PC-9 (cell line): ENCODE data around the gene PSMD4. TPM values are rescaled to one million over a fixed set of nuclear protein-coding genes. Genes with fewer than 3 reads are reported as not detected.

Source experiments
- BruUV-seq: library from RNA; stranded (reverse); fragments of 400-500 nt; replicated peaks from 2 replicates; lab custom pipeline; 2021; lab: Mats Ljungman, UMichigan
- CTCF ChIA-PET: fragments of 300-600 bp; sonication (Branson Sonifier 250); formaldehyde crosslinking; loops from one replicate; lab custom pipeline; 2022; ENCODE audit warnings: antibody characterized with exemption; lab: Charles Lee
- POLR2A ChIA-PET: fragments of 300-600 bp; sonication (Branson Sonifier 250); formaldehyde crosslinking; loops from one replicate; lab custom pipeline; 2022; ENCODE audit warnings: antibody characterized with exemption; ENCODE audit not compliant: unreplicated experiment; lab: Charles Lee
- DNase-seq, 2 experiments: peaks; one replicate each; pipeline versions ENCODE4 v3.0.0 to v3.0.0-alpha.2; 2015 to 2022; ENCODE audit warnings: mixed read lengths in 1 of 2
- H2AFZ ChIP-seq: fragments of 200-600 bp; sonication (generic); 2 replicates; pipeline ENCODE4 v1.8.1; 2017; ENCODE audit warnings: antibody characterized with exemption
- H3F3A ChIP-seq: fragments of 200-600 bp; sonication (generic); 2 replicates; pipeline ENCODE4 v1.8.1; 2017; ENCODE audit warnings: antibody characterized with exemption, mild to moderate bottlenecking, low read depth; ENCODE audit not compliant: insufficient read depth
- H3K27ac ChIP-seq: fragments of 200-600 bp; sonication (generic); 2 replicates; pipeline ENCODE4 v1.6.1; 2016; ENCODE audit warnings: mixed run types
- H3K27me3 ChIP-seq: fragments of 200-600 bp; sonication (generic); 2 replicates; pipeline ENCODE4 v1.6.1; 2016; ENCODE audit warnings: low read depth, mixed run types; ENCODE audit not compliant: insufficient read depth
- H3K36me3 ChIP-seq: fragments of 200-600 bp; sonication (generic); 2 replicates; pipeline ENCODE4 v1.6.1; 2016; ENCODE audit warnings: low read depth, mixed run types
- H3K4me1 ChIP-seq: fragments of 200-600 bp; sonication (generic); replicated peaks from 2 replicates; pipeline ENCODE4 v1.6.1; 2016; ENCODE audit warnings: mixed run types; ENCODE audit not compliant: insufficient read depth
- H3K4me2 ChIP-seq: fragments of 200-600 bp; sonication (generic); 2 replicates; pipeline ENCODE4 v1.6.1; 2017; ENCODE audit warnings: mixed run types
- H3K4me3 ChIP-seq: fragments of 200-600 bp; sonication (generic); 2 replicates; pipeline ENCODE4 v1.6.1; 2016; ENCODE audit warnings: mixed run types
- H3K79me2 ChIP-seq: fragments of 200-600 bp; sonication (generic); 2 replicates; pipeline ENCODE4 v1.6.1; 2017; ENCODE audit warnings: low read depth, mixed run types
- H3K9me2 ChIP-seq: fragments of 200-600 bp; sonication (generic); 2 replicates; pipeline ENCODE4 v1.8.1; 2017; ENCODE audit warnings: mild to moderate bottlenecking; ENCODE audit not compliant: insufficient read depth
- H3K9me3 ChIP-seq: fragments of 200-600 bp; sonication (generic); 2 replicates; pipeline ENCODE4 v1.8.1; 2016; ENCODE audit warnings: low read depth; ENCODE audit not compliant: insufficient read depth
- H4K20me1 ChIP-seq: fragments of 200-600 bp; sonication (generic); 2 replicates; pipeline ENCODE4 v1.8.1; 2017; ENCODE audit not compliant: insufficient read depth
- CTCF ChIP-seq: fragments of 200-600 bp; sonication (generic); conservative IDR thresholded peaks from 2 replicates; pipeline ENCODE4 v1.6.1; 2017; ENCODE audit warnings: mixed run types, antibody characterized with exemption, mild to moderate bottlenecking, moderate library complexity
- EZH2 ChIP-seq: fragments of 200-600 bp; sonication (generic); IDR thresholded peaks from 2 replicates; pipeline ENCODE4 v1.8.0; 2017; ENCODE audit warnings: antibody characterized with exemption, low read depth
- intact Hi-C: fragments of 100-400 bp; cut with micrococcal nuclease; formaldehyde crosslinking; loops from one replicate; pipeline ENCODE4 v1.10.0; 2022; ENCODE audit not compliant: unreplicated experiment
- total RNA-seq: library from RNA; stranded (reverse); gene quantifications from 2 replicates; pipeline ENCODE4 v1.2.3, GENCODE V29; 2021

Gene PSMD4
- total RNA-seq, 1 experiment from 2014 or later = 230 TPM

DNA sequence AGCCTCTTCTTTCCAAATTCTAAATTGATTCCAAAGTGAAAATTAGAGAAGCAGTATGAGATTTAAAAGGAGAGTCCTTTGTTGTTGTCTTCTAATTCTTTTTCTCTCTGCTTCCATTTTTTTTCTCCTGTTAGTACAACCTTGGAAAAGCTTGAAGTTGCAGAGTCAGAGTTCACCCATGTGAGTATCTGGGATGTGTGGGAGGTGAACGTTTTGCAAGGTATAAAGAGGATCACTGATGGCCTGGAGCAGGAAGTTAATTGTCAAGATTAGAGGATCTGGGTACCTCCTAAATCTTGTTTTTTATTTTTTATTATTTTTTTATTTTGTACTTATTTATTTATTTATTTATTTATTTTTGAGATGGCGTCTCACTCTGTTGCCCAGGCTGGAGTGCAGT, 7.7 kb upstream of the PSMD4 start:
- peaks cover 46% of the 10 kb centered on the region for H3F3A ChIP-seq
- H4K20me1 ChIP-seq = no peaks in the 10 kb centered on the region
- H3K36me3 ChIP-seq = peaks cover 52% of the 10 kb centered on the region
- TF ChIP-seq CTCF (no peak), EZH2 (no peak)
- DNase-seq = no peak
- no peaks in the 10 kb centered on the region for H3K79me2 ChIP-seq
- no peak overlapping the region for H3K4me3 ChIP-seq
- no peaks in the 10 kb centered on the region for H3K9me2 ChIP-seq
- POLR2A ChIA-PET = interaction anchor here (0.5 kb wide), 1 partner anchor 184 kb away, joined by 3 read pairs; no protein-coding TSS in a partner anchor
- intact Hi-C loops = no loop called here
- no peak overlapping the region for H3K27ac ChIP-seq
- BruUV-seq = no TSS peak
- CTCF ChIA-PET = no interaction called here
- no peaks in the 10 kb centered on the region for H3K9me3 ChIP-seq
- no peak overlapping the region for H2AFZ ChIP-seq
- H3K27me3 ChIP-seq = no peaks in the 10 kb centered on the region
- H3K4me2 ChIP-seq = no peak overlapping the region
- no peaks in the 10 kb centered on the region for H3K4me1 ChIP-seq

DNA sequence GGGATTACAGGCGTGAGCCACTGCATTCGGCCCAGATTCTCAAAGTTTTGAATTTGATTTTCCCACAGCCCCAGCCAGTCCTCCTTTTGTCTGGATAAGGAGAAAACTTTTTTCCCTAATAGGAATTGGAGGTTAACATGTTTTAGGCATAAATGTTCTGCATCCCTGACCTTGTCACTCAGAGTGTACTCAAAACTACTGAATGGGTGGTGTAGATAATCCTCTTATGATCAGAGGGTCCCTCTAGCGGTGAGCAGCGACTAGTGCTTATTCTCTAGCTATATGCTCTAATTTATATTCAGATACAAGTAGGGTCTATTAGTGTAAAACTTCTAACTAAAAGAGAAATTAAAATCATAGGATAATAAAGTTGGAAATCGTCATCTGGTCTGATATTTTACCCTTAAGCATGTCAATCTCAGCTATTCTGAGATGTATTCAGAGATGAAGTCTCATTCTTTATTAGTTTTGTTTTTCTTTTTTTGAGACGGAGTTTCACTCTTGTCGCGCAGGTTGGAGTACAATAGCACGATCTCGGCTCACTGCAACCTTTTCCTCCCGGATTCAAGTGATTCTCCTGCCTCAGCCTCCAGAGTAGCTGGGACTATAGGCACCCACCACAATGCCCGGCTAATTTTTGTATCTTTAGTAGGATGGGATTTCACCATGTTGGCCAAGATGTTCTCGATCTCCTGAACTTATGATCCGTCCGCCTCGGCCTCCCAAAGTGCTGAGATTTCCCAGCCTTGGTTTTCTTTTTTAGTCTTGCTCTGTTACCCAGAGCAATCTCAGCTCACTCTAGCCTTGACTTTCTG, 2.7 kb upstream of the PSMD4 start:
- Histone ChIP-seq H3K4me1 (peaks cover 7% of the 10 kb centered on the region), H3K79me2 (peaks cover 22% of the 10 kb centered on the region), H3K27me3 (no peaks in the 10 kb centered on the region), H3K36me3 (peaks cover 14% of the 10 kb centered on the region), H3K4me3 (no peak overlapping the region), H3K27ac (no peak overlapping the region), H3K9me3 (no peaks in the 10 kb centered on the region), H4K20me1 (peaks cover 4% of the 10 kb centered on the region; the same call in 1 of the 2 replicates), H3K9me2 (no peaks in the 10 kb centered on the region), H2AFZ (no peak overlapping the region), H3F3A (peaks cover 48% of the 10 kb centered on the region), H3K4me2 (no peak overlapping the region)
- POLR2A ChIA-PET = interaction anchor here (0.5 to 0.7 kb wide), 6 partner anchors 26 to 277 kb away, joined by 3 to 29 read pairs (median 4); partner anchors contain the start of gene CERS2
- BruUV-seq = no TSS peak
- intact Hi-C loops = no loop called here
- DNase-seq = peak; percentile 42 to 68
- peak; percentile 92 for TF ChIP-seq CTCF
- TF ChIP-seq EZH2 = no peak
- CTCF ChIA-PET = interaction anchor here (0.5 to 1.5 kb wide), 8 partner anchors 10 to 282 kb away, joined by 3 to 8 read pairs (median 4); partner anchors contain the start of genes BNIPL, PSMB4 and VPS72

DNA sequence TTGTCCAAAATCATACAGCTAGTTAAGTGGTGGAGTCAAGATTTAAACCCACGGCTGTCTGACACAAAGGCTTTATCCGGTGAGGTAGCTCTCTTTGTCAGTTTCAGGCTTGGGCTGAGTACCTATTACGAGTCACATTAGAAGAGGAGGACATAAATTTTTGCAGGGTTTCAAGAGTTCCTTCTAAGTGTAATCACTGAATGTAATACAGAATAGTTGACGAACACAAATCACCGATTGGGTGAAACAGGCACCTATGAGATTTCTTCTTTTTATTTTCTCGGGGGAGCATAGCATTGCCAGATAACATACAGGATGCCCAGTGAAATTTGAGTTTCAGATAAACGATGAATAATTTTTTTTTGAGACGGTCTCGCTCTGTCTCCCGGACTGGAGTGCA, 847 bp downstream of the PSMD4 start:
- Histone ChIP-seq H4K20me1 (peaks cover 20% of the 10 kb centered on the region; the same call in 1 of the 2 replicates), H2AFZ (peak overlapping the region; percentile 71; the same call in 1 of the 2 replicates), H3K27ac (peak overlapping the region; percentile 57), H3K4me3 (peak overlapping the region; percentile 76), H3K9me2 (no peaks in the 10 kb centered on the region), H3K79me2 (peaks cover 56% of the 10 kb centered on the region), H3K9me3 (no peaks in the 10 kb centered on the region), H3K4me2 (peak overlapping the region; percentile 96), H3K4me1 (peaks cover 7% of the 10 kb centered on the region), H3F3A (peaks cover 36% of the 10 kb centered on the region), H3K27me3 (no peaks in the 10 kb centered on the region), H3K36me3 (peaks cover 7% of the 10 kb centered on the region; the same call in 1 of the 2 replicates)
- DNase-seq = no peak
- ChIA-PET POLR2A (no interaction called here), CTCF (interaction anchor here (1.0 kb wide), 1 partner anchor 26 kb away, joined by 3 read pairs; the partner anchor contains the start of gene ZNF687)
- TSS peak; percentile 70 for BruUV-seq
- intact Hi-C loops = no loop called here
- TF ChIP-seq EZH2 (no peak), CTCF (no peak)
